Measurements from ENCODE around the gene RNASE4.
"Not testable (repeated sequence)": the region's sequence is repeated elsewhere in the genome, so short reads cannot be mapped to it uniquely, and the experiment has no call there.

The RNASE4 gene

GRCh38 chr14:20683891-20684661 is at the start of gene RNASE4:
Gene RNASE4, plus strand, starts transcription at chr14:20684560. Its CDS starts 14,812 bp downstream, at chr14:20699372.
- peak within 1 kb of the TSS; percentile 82 for H3K9ac ChIP-seq (ENCODE audit: low read length)
- no peaks in the 10 kb centered on the region for H3K27me3 ChIP-seq (ENCODE audit: control insufficient read depth, insufficient read depth, low read length)
- H3K27ac ChIP-seq (ENCODE audit: low read depth, low read length): peak within 1 kb of the TSS; percentile 11; the same call in 1 of the 2 replicates
- peak within 1 kb of the TSS; percentile 96 for H3K4me3 ChIP-seq (ENCODE audit: low read depth, low read length)
- peaks cover 16% of the 10 kb centered on the region for H3K4me1 ChIP-seq (ENCODE audit: control insufficient read depth, insufficient read depth, low read length)
- no peaks in the 10 kb centered on the region for H3K9me3 ChIP-seq (ENCODE audit: control insufficient read depth, insufficient read depth, low read depth, low read length)
- no peaks in the 10 kb centered on the region for H3K36me3 ChIP-seq (ENCODE audit: control insufficient read depth, insufficient read depth, low read length)

GRCh38 chr14:20641591-20641990 is 42.8 kb upstream of the RNASE4 start, which contains the start of gene OR6S1:
Gene OR6S1, minus strand, starts transcription at chr14:20641691. Its CDS starts 0 bp downstream, at chr14:20641691.
- Histone ChIP-seq H3K9ac (ENCODE audit: low read length) (no peak within 1 kb of the TSS), H3K4me1 (ENCODE audit: control insufficient read depth, insufficient read depth, low read length) (peaks cover 15% of the 10 kb centered on the region; the same call in 1 of the 2 replicates)

GRCh38 chr14:20642182-20642581 is 42.2 kb upstream of the RNASE4 start:
- no peak overlapping the region for H3K27ac ChIP-seq (ENCODE audit: low read depth, low read length)
- no peaks in the 10 kb centered on the region for H3K36me3 ChIP-seq (ENCODE audit: control insufficient read depth, insufficient read depth, low read length)
- H3K4me1 ChIP-seq (ENCODE audit: control insufficient read depth, insufficient read depth, low read length): peaks cover 15% of the 10 kb centered on the region; the same call in 1 of the 2 replicates
- H3K4me3 ChIP-seq (ENCODE audit: low read depth, low read length): no peak overlapping the region
- no peak overlapping the region for H3K9ac ChIP-seq (ENCODE audit: low read length)
- H3K27me3 ChIP-seq (ENCODE audit: control insufficient read depth, insufficient read depth, low read length): peaks cover 2% of the 10 kb centered on the region; the same call in 1 of the 2 replicates
- H3K9me3 ChIP-seq (ENCODE audit: control insufficient read depth, insufficient read depth, low read depth, low read length): no peaks in the 10 kb centered on the region

More at GRCh38 chr14:20641591-20641990, 42.8 kb upstream of the RNASE4 start, which contains the start of gene OR6S1:
- Histone ChIP-seq H3K27me3 (ENCODE audit: control insufficient read depth, insufficient read depth, low read length) (peaks cover 2% of the 10 kb centered on the region; the same call in 1 of the 2 replicates), H3K4me3 (ENCODE audit: low read depth, low read length) (no peak within 1 kb of the TSS), H3K36me3 (ENCODE audit: control insufficient read depth, insufficient read depth, low read length) (no peaks in the 10 kb centered on the region), H3K27ac (ENCODE audit: low read depth, low read length) (no peak within 1 kb of the TSS), H3K9me3 (ENCODE audit: control insufficient read depth, insufficient read depth, low read depth, low read length) (no peaks in the 10 kb centered on the region)

GRCh38 chr14:20642755-20643154 is 41.6 kb upstream of the RNASE4 start:
- not testable (repeated sequence) for H3K27me3 ChIP-seq (ENCODE audit: control insufficient read depth, insufficient read depth, low read length); H3K4me3 ChIP-seq (ENCODE audit: low read depth, low read length); H3K9me3 ChIP-seq (ENCODE audit: control insufficient read depth, insufficient read depth, low read depth, low read length); H3K36me3 ChIP-seq (ENCODE audit: control insufficient read depth, insufficient read depth, low read length); H3K27ac ChIP-seq (ENCODE audit: low read depth, low read length); H3K9ac ChIP-seq (ENCODE audit: low read length)
- peaks cover 15% of the 10 kb centered on the region; the same call in 1 of the 2 replicates for H3K4me1 ChIP-seq (ENCODE audit: control insufficient read depth, insufficient read depth, low read length)

- 0 out of 2 replicates have a peak, but pooled peaks cover 2% of the 10 kb centered on the region for H3K27me3 ChIP-seq (ENCODE audit: control insufficient read depth, insufficient read depth, low read length)
- H3K9me3 ChIP-seq (ENCODE audit: control insufficient read depth, insufficient read depth, low read depth, low read length): no peaks in the 10 kb centered on the region
- no peak overlapping the region for H3K9ac ChIP-seq (ENCODE audit: low read length)
- no peaks in the 10 kb centered on the region for H3K36me3 ChIP-seq (ENCODE audit: control insufficient read depth, insufficient read depth, low read length)
- H3K4me1 ChIP-seq (ENCODE audit: control insufficient read depth, insufficient read depth, low read length): peaks cover 15% of the 10 kb centered on the region; the same call in 1 of the 2 replicates
- H3K4me3 ChIP-seq (ENCODE audit: low read depth, low read length): no peak overlapping the region
- H3K27ac ChIP-seq (ENCODE audit: low read depth, low read length): no peak overlapping the region
Measured at GRCh38 chr14:20644520-20644919, 39.8 kb upstream of the RNASE4 start.

GRCh38 chr14:20645481-20645880 is 38.9 kb upstream of the RNASE4 start:
- no peaks in the 10 kb centered on the region for H3K36me3 ChIP-seq (ENCODE audit: control insufficient read depth, insufficient read depth, low read length)
- no peak overlapping the region for H3K27ac ChIP-seq (ENCODE audit: low read depth, low read length)
- H3K27me3 ChIP-seq (ENCODE audit: control insufficient read depth, insufficient read depth, low read length): 0 out of 2 replicates have a peak, but pooled peaks cover 2% of the 10 kb centered on the region
- no peak overlapping the region for H3K4me3 ChIP-seq (ENCODE audit: low read depth, low read length)
- H3K4me1 ChIP-seq (ENCODE audit: control insufficient read depth, insufficient read depth, low read length): peaks cover 15% of the 10 kb centered on the region; the same call in 1 of the 2 replicates
- no peak overlapping the region for H3K9ac ChIP-seq (ENCODE audit: low read length)
- no peaks in the 10 kb centered on the region for H3K9me3 ChIP-seq (ENCODE audit: control insufficient read depth, insufficient read depth, low read depth, low read length)

- Histone ChIP-seq H3K36me3 (ENCODE audit: control insufficient read depth, insufficient read depth, low read length) (no peaks in the 10 kb centered on the region), H3K27me3 (ENCODE audit: control insufficient read depth, insufficient read depth, low read length) (peaks cover 26% of the 10 kb centered on the region), H3K9ac (ENCODE audit: low read length) (peak overlapping the region; percentile 20), H3K27ac (ENCODE audit: low read depth, low read length) (no peak overlapping the region), H3K9me3 (ENCODE audit: control insufficient read depth, insufficient read depth, low read depth, low read length) (no peaks in the 10 kb centered on the region), H3K4me3 (ENCODE audit: low read depth, low read length) (peak overlapping the region; percentile 70), H3K4me1 (ENCODE audit: control insufficient read depth, insufficient read depth, low read length) (peaks cover 7% of the 10 kb centered on the region; the same call in 1 of the 2 replicates)
Measured at GRCh38 chr14:20652996-20653975, 31.1 kb upstream of the RNASE4 start.

- no peaks in the 10 kb centered on the region for H3K9me3 ChIP-seq (ENCODE audit: control insufficient read depth, insufficient read depth, low read depth, low read length)
- peaks cover 32% of the 10 kb centered on the region for H3K27me3 ChIP-seq (ENCODE audit: control insufficient read depth, insufficient read depth, low read length)
- no peak overlapping the region for H3K9ac ChIP-seq (ENCODE audit: low read length)
- no peak overlapping the region for H3K27ac ChIP-seq (ENCODE audit: low read depth, low read length)
- H3K4me1 ChIP-seq (ENCODE audit: control insufficient read depth, insufficient read depth, low read length): peaks cover 7% of the 10 kb centered on the region; the same call in 1 of the 2 replicates
- H3K4me3 ChIP-seq (ENCODE audit: low read depth, low read length): no peak overlapping the region
- H3K36me3 ChIP-seq (ENCODE audit: control insufficient read depth, insufficient read depth, low read length): no peaks in the 10 kb centered on the region
Measured at GRCh38 chr14:20655851-20656250, 28.5 kb upstream of the RNASE4 start.

- Histone ChIP-seq H3K27ac (ENCODE audit: low read depth, low read length) (no peak overlapping the region), H3K4me1 (ENCODE audit: control insufficient read depth, insufficient read depth, low read length) (peaks cover 7% of the 10 kb centered on the region; the same call in 1 of the 2 replicates), H3K4me3 (ENCODE audit: low read depth, low read length) (no peak overlapping the region), H3K9me3 (ENCODE audit: control insufficient read depth, insufficient read depth, low read depth, low read length) (no peaks in the 10 kb centered on the region), H3K9ac (ENCODE audit: low read length) (no peak overlapping the region), H3K27me3 (ENCODE audit: control insufficient read depth, insufficient read depth, low read length) (peaks cover 32% of the 10 kb centered on the region), H3K36me3 (ENCODE audit: control insufficient read depth, insufficient read depth, low read length) (no peaks in the 10 kb centered on the region)
Measured at GRCh38 chr14:20656274-20656673, 28.1 kb upstream of the RNASE4 start.

GRCh38 chr14:20657216-20658211 is 26.8 kb upstream of the RNASE4 start:
- Histone ChIP-seq H3K9me3 (ENCODE audit: control insufficient read depth, insufficient read depth, low read depth, low read length) (no peaks in the 10 kb centered on the region), H3K4me1 (ENCODE audit: control insufficient read depth, insufficient read depth, low read length) (peaks cover 7% of the 10 kb centered on the region; the same call in 1 of the 2 replicates), H3K36me3 (ENCODE audit: control insufficient read depth, insufficient read depth, low read length) (no peaks in the 10 kb centered on the region), H3K4me3 (ENCODE audit: low read depth, low read length) (peak overlapping the region; percentile 40), H3K9ac (ENCODE audit: low read length) (no peak overlapping the region), H3K27me3 (ENCODE audit: control insufficient read depth, insufficient read depth, low read length) (peaks cover 32% of the 10 kb centered on the region), H3K27ac (ENCODE audit: low read depth, low read length) (no peak overlapping the region)
